ENCODE results near the gene SLC18A3.

SLC18A3 gene

DNA sequence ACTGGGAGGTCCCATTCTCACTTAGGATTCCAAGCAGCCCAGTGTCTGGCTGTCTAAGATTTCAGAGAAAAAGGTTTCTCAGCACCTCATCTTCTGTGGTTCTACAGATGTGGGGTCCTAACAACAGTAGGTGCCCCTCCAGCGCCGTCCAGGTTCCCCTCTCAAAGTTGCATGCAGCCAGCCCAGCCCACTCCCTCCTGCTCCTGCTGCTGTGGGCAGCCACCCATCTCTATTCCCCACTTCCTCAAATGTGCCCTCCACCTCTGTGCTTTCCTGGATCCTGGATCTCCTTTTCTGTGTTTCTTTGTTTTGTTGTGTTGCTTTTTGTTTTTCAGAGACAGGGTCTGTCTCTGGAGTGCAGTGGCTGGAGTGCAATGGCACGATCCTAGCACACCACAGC lies 13.3 kb upstream of the SLC18A3 start:
- no peak for DNase-seq

DNA sequence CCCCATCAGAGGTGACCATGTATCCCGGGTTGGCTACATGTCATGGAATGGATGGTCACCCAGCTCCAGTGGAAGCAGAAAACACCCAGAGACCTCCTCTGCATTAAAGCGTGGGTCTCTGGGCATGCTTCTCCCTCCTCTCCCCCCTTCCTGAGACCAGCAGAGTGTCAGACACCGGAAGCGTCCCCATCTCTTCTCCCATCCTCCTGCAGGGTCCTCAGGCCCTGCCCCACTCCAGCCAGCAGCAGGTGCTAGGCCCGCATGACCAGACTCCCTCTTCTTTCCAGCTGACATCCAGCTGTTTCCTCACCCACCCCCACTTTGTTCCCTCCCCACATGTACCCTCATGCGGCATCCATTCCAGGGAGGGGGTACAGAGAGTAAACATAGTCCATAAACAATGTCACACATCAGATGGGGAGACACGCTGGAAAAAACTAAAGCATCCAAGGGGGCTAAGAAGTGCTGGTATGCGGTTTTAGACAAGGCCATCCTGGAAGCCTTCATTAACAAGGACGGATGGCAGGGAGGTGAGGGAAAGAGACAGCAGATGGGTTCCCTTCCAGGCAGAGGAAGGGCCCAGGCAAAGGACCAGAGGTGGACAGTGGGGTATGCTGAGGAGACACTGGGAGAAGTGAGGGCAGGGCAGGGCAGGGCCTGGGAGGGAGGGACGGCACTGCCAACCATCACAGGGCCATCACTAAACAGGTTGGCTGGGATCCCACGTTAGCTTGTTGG lies 12.5 kb upstream of the SLC18A3 start:
- DNase-seq = no peak

DNA sequence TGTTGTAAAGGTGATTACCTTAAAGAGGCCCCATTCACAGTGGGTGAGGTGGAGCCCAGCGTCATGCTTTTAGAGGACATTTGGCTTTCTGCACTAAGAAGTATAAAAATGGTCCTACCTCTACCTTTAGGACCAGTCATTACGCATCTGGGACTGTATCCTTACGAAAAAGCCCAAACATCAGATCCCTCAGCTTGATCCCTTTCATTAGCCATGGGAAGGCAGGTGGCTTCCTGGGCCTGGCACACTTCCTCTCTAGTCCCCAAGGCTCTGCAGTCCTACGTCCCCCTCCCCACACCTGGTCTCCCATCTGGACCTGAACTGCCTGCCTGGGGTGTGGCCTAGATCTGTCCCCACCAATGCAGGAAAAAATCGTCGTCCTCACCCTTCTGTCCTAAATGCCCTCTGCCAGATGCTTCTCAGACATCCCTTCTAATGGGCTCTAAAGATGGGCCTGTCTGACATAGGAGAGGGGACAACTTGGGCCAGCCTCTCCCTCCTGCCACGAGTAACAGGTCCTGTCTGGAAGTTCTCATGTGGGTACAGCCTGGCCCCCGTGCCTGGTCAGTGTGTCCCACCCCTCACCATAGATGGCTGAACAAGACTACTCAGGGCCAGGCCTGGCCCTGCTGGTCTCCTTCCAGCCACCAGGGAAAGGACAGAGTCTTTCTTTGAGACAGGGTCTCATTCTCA lies 11.8 kb upstream of the SLC18A3 start:
- no peak for DNase-seq

DNA sequence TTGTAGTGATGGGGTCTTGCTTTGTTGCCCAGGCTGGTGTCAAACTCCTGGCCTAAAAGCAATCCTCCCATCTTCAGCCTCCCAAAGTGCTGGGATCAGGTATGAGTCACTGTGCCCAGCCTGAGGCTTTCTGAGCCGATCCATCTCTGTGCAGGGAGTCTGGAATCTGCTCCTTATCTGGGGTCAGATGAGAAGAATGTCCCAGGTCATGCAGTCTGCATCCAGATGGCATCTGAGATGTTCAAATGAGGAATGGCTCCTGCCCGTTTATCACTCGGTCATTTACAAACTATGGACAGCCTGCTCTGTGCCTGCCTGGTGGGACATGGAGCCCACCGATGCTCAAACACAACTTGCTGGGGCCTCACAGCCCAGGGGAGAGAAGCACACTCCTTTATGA lies 11.1 kb upstream of the SLC18A3 start:
- DNase-seq = no peak

DNA sequence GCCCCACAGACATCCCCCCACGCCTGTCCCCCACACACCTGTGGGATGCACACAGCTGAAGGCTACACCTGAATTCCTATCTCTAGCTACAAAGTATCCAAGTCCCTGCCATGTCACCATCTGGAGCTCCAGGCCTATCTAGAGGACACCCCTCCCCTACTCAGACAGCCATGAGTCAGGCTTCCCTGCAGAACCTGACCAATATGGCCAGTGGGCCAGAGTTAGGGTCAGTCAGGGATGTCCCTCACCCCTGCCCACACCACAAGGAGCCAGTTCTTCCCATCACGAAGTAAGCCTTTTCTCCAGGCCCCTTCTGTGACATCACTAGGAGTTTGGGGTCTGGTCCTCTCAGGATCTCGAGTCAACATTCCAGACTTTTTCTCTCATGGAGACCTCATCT lies 10.6 kb upstream of the SLC18A3 start:
- DNase-seq = no peak

DNA sequence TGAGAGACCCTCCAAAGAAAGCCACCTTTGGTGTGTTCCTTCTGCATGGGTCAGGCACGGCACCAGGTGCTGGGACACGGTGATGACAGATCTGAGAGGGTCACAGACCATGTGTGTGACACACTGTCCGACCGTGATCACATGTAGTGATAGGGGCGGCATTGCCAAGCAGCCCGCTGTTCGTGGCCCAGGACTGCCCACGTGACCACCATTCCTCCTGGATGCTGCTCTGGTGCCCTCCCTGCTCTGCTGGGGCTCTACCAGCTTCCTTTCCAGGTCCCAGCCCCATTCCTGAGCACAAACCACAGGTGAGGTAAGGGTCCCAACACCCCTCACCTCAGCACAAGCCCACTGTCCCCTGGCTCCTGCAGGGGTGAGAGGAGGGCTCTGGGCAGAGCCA lies 10.1 kb upstream of the SLC18A3 start:
- no peak for DNase-seq

DNA sequence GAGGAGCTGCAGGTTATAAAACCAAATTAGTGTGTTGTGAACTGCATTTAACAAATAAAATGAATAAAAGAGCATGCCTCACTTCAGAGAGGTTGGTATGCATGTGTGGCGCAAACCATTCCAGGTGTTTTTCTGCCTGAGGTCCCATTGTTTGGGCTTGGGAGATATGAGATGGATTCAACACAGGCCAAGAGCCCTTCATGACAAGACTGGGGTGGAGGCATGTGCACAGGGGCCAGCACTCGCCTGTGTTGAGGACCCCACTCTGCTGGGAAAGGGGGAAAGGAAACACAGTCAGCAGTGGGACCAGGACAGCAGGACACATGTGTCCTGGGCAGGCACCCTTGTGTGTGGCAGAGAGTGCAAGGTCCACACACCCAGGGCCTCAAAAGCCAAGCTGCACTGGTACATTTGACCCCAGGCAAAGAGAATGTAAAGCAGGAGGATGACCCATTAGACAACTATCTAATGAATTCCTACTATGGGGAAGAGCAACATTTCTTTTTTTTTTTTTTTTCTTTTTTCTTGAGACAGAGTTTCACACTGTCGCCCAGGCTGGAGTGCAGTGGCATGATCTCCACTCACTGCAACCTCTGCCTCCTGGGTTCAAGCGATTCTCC lies 9.2 kb upstream of the SLC18A3 start:
- no peak for DNase-seq

DNA sequence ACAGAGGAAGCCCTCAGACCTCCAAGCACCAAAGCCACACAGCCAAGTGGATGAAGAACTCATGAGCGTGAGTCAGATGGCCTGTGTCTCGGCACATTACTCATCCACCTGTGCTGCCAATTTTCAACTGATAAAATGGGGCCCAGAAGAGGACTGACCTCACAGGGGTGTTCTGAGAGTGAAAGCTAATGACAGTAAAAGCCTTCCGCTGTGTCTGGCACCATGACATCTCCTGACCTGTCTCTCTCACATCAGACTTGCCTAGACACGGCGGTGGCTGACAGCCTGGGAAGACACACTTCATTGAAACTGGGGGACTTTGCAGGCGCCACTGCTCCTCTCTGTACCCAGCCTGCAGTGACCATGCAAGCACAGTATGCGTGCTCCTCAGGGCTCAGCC lies 8.3 kb upstream of the SLC18A3 start:
- DNase-seq = no peak

DNA sequence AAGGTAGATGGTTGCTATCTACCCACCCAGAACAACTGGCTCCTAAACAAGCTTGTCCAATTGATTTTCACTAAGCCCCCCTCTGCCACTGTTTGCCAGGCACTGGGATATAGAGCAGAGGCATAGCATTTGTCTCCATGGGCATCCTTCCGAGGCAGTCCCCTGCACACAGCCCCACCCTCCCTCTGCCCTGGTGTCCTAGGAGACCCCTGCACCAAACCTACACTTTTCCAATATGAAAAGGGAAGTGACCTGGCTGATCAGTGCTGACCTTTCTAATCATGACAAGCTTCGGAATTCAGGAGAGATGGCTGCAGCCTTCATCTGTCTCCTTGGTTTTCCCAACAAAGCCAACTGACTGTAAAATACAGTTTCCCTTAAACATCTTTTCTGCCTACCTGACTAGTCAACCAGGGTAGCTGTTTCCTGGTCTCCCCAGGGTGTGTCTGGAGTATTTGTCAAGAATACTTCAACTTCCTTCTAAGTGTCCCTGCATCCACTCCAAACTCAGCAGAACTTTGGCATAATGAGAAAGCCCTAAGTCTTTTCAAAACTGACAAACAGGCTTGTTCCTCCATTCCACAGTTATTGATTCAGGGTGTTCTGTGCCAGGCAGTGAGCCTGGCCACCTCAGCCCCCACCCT lies 7.6 kb upstream of the SLC18A3 start:
- no peak for DNase-seq

DNA sequence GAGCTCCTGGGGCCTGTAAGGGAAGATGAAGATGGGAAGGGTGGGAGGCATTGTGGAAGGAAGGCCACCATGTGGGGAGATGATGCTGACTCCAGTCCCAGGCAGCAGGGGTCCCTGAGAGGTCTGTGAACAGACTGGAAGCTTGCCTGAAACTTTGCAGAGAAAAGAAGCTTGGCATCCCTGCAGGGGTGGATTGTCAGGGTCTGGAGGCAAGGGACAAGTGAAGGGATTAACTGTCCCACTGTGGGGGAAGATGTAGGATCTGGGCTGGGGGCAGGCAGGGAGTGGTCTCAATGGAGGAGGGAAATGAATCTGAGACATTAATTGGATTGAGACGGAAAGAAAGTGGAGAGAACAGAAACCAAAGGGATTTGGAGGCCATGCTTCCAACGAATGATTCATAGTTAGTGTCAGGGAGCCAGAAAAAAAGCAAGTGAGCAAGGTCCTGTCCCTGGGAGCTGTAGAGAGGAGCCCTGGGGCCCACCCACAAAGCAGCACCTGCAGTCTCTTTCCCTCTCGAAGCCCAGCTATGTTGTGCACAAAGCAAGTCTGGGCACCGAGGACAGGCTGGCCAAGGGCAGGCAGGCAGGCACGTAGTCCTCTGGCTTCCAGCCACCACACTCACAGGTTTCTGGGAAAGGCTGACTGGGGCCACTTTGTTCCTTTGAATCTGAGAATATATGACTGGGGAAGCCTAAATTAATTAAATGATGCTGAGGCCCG lies 4.7 kb upstream of the SLC18A3 start:
- no peak for DNase-seq

DNA sequence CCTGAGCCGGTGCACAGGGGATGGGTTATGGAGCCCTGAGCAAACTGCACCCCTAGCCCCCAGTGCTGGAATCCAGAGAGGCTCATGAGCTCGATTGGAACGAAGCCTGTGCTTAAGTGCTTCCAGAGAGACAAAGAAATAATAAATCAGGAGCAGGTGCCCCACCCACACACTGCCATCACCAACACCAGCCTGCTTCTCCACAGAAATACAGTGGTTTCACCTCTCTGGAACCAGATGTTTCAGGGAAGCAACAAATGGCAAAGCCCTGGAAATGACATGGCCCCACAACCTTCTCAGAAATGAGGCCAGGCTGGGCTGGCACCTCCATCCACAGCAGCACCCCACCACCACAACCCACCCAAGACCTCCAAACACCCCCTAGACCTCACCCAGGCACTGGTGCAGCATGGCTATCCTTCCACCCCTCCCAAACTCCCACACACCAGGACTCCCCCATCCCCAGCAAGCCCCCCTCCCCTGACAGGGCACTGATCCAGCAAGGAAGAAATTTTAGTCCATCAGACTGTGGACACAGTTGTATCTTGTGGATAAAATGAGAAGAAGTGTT lies 4.1 kb upstream of the SLC18A3 start:
- no peak for DNase-seq

DNA sequence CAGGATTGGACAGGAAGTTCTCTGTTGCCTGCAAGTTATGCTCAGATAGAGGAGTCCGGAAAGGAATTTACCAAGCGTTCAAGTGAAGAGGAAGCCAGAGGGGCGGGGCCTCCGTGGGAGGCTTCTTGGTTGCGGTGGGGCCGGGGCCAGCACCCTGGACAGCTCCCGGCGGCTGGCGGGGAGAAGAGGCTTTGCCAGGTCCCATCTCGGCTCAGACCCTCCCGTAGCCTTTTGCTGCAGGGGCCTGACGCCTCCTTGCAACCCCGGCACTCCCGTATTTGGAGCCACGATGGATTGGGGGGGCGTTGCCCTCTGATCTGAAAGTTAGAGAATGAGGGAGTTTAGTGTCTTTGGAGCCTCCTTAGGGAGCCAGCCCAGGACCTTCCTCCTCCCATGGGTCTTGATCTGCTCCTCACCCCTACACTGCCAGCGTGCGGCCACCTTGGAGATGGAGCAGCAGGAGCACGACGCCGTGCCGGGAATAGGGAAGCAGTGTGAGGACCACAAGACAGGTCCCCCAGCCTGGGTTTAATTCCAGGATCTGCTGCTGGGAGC lies 3.1 kb upstream of the SLC18A3 start:
- DNase-seq = peak; percentile 61

DNA sequence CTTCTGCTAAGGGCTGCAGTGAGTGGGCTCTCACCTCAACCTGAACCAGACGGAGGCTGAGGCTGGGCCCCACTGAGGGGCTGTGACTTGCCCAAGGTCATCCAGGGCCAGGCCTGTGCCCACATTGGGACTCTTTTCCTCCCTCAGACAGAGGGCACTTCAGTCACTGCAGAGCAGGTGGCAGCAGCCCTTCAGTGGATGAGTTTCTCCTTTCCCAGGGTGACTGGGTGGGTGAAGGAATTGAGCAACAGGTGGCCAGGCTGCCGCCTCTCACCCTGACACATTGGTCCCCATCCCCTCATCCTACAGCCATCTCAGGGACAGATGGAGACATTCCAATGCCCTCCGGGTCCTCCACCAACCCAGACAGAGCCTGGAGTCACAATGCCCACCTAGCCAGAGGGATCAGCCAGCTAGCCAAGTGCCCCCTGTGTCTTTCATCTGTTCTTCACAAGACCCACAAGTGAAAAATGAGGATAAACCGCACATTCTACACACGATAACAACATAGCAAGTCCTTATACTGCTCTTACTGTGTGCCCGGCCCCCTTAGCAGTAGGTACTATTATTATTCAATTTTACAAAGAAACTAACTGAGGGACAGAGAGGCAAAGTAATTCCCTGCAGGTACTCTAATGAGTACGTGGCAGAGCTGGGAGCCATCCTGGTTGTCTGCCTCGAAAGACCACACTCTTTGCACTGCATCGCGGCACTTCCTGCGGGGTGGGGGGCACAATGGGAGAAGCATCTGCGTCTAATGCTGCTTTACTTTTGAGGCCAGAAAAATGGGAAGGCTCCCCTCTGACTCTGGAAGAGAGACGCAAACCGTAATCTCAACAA lies 1.7 kb upstream of the SLC18A3 start:
- DNase-seq = no peak

DNA sequence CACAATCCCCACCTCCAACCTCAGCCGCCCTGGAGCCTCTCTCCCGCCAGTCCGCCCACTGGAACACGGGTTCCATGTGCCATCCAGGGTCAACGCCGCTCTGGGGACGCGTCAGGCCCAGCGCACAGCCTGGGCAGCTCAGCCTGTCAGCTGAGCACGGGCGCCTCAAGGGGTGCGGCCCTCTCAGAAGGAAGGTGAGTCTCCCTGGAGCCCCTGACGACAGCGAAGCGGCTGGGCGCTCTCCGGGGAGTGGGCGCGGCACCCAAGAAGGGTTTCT lies 1.2 kb upstream of the SLC18A3 start:
- DNase-seq = no peak

DNA sequence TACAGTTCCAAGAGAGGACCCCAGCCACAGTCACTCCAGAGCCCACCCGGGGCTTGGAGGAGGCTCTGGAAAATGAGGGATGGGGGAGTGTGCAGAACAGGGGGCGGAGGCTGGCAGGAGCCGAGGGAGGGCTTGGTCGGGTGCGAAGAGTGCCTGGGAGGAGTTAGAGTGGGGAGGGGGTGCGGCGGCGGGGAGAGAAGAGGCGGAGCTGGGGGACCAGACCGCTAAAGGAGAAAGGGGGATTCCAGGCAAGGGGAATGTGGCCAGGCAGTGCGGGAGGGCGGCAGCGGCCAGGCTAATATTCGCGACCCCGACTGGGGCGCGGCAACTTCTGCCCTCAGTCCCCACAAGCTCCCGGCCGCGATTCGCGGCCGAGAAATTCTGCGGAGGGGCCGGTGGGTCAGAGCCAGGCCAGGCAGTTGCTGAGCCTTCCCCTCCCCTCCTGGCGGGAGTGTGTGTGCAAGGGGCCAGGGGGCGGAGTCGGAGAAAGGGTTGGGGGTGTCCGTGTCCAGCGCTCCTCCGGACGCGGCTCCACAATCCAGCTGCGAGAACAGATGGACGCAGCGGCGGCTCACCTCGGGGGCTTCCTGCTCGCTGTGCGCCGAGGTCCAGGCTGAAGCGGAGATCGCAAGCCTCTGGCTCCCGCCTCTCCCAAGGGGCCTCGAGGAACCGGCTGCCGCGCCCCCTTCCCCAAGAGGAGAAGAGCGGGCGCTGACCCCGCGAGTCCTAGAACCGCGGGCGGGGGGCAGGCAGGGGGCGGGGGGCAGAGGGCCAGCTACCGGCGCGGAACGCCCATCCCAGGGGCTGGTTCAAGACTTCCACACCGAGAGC lies 612 bp upstream of the SLC18A3 start:
- DNase-seq = no peak

DNA sequence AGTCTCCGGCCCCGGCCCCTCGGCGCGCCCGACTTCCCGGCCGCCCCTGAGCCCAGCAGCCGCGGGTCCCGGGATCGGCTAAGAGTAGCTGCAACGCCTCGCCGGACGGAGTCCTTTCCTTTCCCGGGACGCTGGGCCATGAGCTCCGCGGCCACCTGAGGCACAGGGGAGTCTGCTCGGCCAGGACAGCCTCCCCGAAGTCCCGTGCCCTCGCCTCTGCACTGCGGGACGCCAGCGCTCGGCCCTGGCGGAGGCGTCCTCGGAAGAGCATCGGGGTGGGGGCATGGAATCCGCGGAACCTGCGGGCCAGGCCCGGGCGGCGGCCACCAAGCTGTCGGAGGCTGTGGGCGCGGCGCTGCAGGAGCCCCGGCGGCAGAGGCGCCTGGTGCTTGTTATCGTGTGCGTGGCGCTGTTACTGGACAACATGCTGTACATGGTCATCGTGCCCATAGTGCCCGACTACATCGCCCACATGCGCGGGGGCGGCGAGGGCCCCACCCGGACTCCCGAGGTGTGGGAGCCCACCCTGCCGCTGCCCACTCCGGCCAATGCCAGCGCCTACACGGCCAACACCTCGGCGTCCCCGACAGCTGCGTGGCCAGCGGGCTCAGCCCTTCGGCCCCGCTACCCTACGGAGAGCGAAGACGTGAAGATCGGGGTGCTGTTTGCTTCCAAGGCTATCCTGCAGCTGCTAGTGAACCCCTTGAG lies 502 bp downstream of the SLC18A3 start:
- DNase-seq = no peak

DNA sequence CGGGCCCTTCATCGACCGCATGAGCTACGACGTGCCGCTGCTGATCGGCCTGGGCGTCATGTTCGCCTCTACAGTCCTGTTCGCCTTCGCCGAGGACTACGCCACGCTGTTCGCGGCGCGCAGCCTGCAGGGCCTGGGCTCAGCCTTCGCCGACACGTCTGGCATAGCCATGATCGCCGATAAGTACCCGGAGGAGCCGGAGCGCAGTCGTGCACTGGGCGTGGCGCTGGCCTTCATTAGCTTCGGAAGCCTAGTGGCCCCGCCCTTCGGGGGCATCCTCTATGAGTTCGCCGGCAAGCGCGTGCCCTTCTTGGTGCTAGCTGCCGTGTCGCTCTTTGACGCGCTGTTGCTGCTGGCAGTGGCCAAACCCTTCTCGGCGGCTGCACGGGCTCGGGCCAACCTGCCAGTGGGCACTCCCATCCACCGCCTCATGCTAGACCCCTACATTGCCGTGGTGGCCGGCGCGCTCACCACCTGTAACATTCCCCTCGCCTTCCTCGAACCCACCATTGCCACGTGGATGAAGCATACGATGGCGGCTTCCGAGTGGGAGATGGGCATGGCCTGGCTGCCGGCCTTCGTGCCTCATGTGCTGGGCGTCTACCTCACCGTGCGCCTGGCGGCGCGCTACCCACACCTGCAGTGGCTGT lies 1.2 kb downstream of the SLC18A3 start:
- DNase-seq = no peak

DNA sequence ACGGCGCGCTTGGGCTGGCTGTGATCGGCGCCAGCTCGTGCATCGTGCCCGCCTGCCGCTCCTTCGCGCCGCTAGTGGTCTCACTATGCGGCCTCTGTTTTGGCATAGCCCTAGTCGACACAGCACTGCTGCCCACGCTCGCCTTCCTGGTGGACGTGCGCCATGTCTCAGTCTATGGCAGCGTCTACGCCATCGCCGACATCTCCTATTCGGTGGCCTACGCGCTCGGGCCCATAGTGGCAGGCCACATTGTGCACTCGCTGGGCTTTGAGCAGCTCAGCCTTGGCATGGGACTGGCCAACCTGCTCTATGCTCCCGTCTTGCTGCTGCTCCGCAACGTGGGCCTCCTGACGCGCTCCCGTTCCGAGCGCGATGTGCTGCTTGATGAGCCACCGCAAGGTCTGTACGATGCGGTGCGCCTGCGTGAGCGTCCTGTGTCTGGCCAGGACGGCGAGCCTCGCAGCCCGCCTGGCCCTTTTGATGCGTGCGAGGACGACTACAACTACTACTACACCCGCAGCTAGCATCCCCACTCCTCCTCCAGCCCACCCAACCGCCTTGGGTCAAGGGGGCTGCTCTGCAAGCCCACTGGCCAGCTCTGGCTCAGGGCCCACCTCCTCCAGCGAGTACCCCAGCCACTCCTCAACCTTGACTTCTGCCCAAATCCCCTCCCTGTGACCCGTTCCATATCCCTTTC lies 1.9 kb downstream of the SLC18A3 start:
- DNase-seq = no peak
